ENCODE results near the gene LRRK2.

LRRK2 gene

GRCh38 chr12:40327535-40327934, 102.7 kb downstream of the LRRK2 start:
- H3K27ac ChIP-seq = no peak overlapping the region
- TF ChIP-seq, protein P1, sequence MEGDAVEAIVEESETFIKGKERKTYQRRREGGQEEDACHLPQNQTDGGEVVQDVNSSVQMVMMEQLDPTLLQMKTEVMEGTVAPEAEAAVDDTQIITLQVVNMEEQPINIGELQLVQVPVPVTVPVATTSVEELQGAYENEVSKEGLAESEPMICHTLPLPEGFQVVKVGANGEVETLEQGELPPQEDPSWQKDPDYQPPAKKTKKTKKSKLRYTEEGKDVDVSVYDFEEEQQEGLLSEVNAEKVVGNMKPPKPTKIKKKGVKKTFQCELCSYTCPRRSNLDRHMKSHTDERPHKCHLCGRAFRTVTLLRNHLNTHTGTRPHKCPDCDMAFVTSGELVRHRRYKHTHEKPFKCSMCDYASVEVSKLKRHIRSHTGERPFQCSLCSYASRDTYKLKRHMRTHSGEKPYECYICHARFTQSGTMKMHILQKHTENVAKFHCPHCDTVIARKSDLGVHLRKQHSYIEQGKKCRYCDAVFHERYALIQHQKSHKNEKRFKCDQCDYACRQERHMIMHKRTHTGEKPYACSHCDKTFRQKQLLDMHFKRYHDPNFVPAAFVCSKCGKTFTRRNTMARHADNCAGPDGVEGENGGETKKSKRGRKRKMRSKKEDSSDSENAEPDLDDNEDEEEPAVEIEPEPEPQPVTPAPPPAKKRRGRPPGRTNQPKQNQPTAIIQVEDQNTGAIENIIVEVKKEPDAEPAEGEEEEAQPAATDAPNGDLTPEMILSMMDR (conservative IDR thresholded peaks at IDR 0.05) = no peak

GRCh38 chr12:40330180-40330579, 105.4 kb downstream of the LRRK2 start:
- H3K27ac ChIP-seq = no peak overlapping the region
- TF ChIP-seq, protein P1 (conservative IDR thresholded peaks at IDR 0.05) = no peak

GRCh38 chr12:40331886-40332285, 107.1 kb downstream of the LRRK2 start:
- TF ChIP-seq, protein P1 (conservative IDR thresholded peaks at IDR 0.05) = no peak
- no peak overlapping the region for H3K27ac ChIP-seq

GRCh38 chr12:40335991-40336390, 111.2 kb downstream of the LRRK2 start:
- TF ChIP-seq, protein P1 (conservative IDR thresholded peaks at IDR 0.05) = no peak
- H3K27ac ChIP-seq = no peak overlapping the region

GRCh38 chr12:40336573-40337199, 111.9 kb downstream of the LRRK2 start:
- no peak overlapping the region for H3K27ac ChIP-seq
- TF ChIP-seq, protein P1 (conservative IDR thresholded peaks at IDR 0.05) = peak; percentile 75

DNA sequence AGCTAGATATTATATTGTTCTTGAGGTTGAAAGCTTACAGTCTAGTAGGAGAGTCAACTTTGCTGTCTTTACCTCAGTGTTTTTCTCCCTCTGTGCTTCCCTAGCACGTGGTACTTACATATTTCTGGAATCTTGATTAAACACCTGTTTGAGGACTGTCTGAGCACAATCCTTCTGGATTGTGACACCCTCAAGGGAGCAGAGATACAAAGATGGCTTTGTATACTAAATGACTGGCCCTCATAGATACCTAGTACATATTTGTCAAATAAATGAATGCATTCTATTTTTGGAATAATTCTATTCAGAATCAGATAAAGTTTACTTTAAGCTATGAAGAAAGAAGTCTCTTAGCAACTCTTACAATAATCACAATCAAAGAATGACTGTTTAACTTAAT, 113.3 kb downstream of the LRRK2 start:
- TF ChIP-seq, protein P1 (conservative IDR thresholded peaks at IDR 0.05) = no peak
- no peak overlapping the region for H3K27ac ChIP-seq

DNA sequence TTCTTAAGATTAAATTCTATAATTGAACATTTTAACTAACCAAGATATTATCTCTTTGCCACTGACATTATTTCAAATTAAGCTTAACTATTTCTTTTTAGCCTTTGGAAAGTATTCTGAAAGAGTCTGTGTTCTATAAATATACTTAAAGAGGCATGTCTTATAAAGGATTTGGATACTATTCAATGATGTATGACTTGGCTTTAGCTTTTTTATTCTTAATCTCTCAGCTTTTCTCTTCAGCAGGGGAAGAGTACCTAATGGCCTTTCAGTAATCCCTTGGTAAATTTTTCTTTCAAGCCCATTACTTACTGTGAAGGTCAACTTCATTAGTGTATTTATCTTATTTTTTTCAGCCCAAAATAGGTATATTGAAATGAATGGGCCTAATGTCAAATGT, 113.8 kb downstream of the LRRK2 start:
- H3K27ac ChIP-seq = no peak overlapping the region
- TF ChIP-seq, protein P1 (conservative IDR thresholded peaks at IDR 0.05) = no peak

All from VCaP (cell line).